Measurements from ENCODE around the gene ING5. TPM values are rescaled to one million over a fixed set of nuclear protein-coding genes. Genes with fewer than 3 reads are reported as not detected.
"Not testable (repeated sequence)": the region's sequence is repeated elsewhere in the genome, so short reads cannot be mapped to it uniquely, and the experiment has no call there.

ING5 gene
- total RNA-seq (2014; rRNA removed) = 22.2 and 24.7 TPM in 2 replicates
- 16.3 TPM for polyA plus RNA-seq (2012)

- peak; percentile 90 for DNase-seq (ENCODE audit: low read depth)
These were observed at the start of gene ING5 for GRCh38 chr2:241701399-241702154. Gene ING5, plus strand, starts transcription at chr2:241702039. Its CDS starts 27 bp downstream, at chr2:241702066.

- no peak for DNase-seq (ENCODE audit: low read depth)
These were observed 49.7 kb upstream of the ING5 start for GRCh38 chr2:241652142-241652541.

- no peak for DNase-seq (ENCODE audit: low read depth)
These were observed 49.1 kb upstream of the ING5 start for GRCh38 chr2:241652722-241653121.

- DNase-seq (ENCODE audit: low read depth) = no peak
These were observed 48.6 kb upstream of the ING5 start for GRCh38 chr2:241653210-241653750.

- DNase-seq (ENCODE audit: low read depth) = no peak
These were observed 47.3 kb upstream of the ING5 start for GRCh38 chr2:241654551-241654950.

GRCh38 chr2:241655516-241656189, 46.2 kb upstream of the ING5 start:
- no peak for DNase-seq (ENCODE audit: low read depth)

GRCh38 chr2:241656190-241656741, 45.6 kb upstream of the ING5 start:
- DNase-seq (ENCODE audit: low read depth) = no peak

GRCh38 chr2:241657786-241658254, 44.0 kb upstream of the ING5 start:
- no peak for DNase-seq (ENCODE audit: low read depth)

GRCh38 chr2:241658296-241658695, 43.5 kb upstream of the ING5 start:
- DNase-seq (ENCODE audit: low read depth) = no peak

GRCh38 chr2:241659150-241659739, 42.6 kb upstream of the ING5 start:
- peak; percentile 67 for DNase-seq (ENCODE audit: low read depth)

GRCh38 chr2:241660593-241661213, 41.1 kb upstream of the ING5 start:
- DNase-seq (ENCODE audit: low read depth) = no peak

- DNase-seq (ENCODE audit: low read depth) = not testable (repeated sequence)
These were observed 39.1 kb upstream of the ING5 start for GRCh38 chr2:241662731-241663130.

GRCh38 chr2:241665731-241666440, 36.0 kb upstream of the ING5 start:
- DNase-seq (ENCODE audit: low read depth) = peak; percentile 57

GRCh38 chr2:241666627-241667400, 35.0 kb upstream of the ING5 start:
- no peak for DNase-seq (ENCODE audit: low read depth)

- DNase-seq (ENCODE audit: low read depth) = no peak
These were observed 33.5 kb upstream of the ING5 start for GRCh38 chr2:241668354-241668753.

- DNase-seq (ENCODE audit: low read depth) = no peak
These were observed 33.0 kb upstream of the ING5 start for GRCh38 chr2:241668839-241669238.

- DNase-seq (ENCODE audit: low read depth) = no peak
These were observed 31.3 kb upstream of the ING5 start for GRCh38 chr2:241670333-241671110.

- DNase-seq (ENCODE audit: low read depth) = no peak
These were observed 30.2 kb upstream of the ING5 start for GRCh38 chr2:241671457-241672240.
